K562 (cell line): ENCODE measurements around the gene DLAT. TPM values are rescaled to one million over a fixed set of nuclear protein-coding genes. Genes with fewer than 3 reads are reported as not detected.
"Not testable (repeated sequence)": the region's sequence is repeated elsewhere in the genome, so short reads cannot be mapped to it uniquely, and the experiment has no call there.

Experiments
- ATAC-seq: fragments of 200-7000 bp; cut with Tn5 transposase; 3 replicates; pipeline ENCODE4 v1.9.1; 2020; ENCODE audit warnings: moderate library complexity
- BruUV-seq: library from RNA; stranded (reverse); fragments of 400-500 nt; replicated peaks from 2 replicates; lab custom pipeline; 2021; lab: Mats Ljungman, UMichigan
- CTCF ChIA-PET: fragments of 300-600 bp; formaldehyde crosslinking; extraction: SDS; loops from one replicate; lab custom pipeline; 2021; ENCODE audit warnings: low intra/inter-chr PET ratio; lab: Yijun Ruan, JAX
- POLR2A ChIA-PET: fragments of 300-600, 350-650 bp; sonication (Branson Sonifier 250); formaldehyde crosslinking; extraction: SDS; loops from one replicate; lab custom pipeline; 2021; ENCODE audit warnings: antibody characterized with exemption, inconsistent platforms; lab: Yijun Ruan, JAX
- DNase-seq, 4 experiments: peaks; one replicate each; pipeline versions ENCODE4 v3.0.0 to v3.0.0-alpha.2; 2011 to 2018; ENCODE audit warnings: low spot score in 3 of 4, mixed read lengths in 3 of 4; ENCODE audit errors: extremely low read depth in 1 of 4
- FAIRE-seq: peaks from 2 replicates; lab custom pipeline; 2011; peaks lifted over from hg19 to GRCh38; lab: Jason Lieb, UNC
- H2AFZ ChIP-seq: 2 replicates; pipeline ENCODE4 v1.6.0; 2011; ENCODE audit warnings: low read depth, low read length, control low read depth, inconsistent platforms
- H3K27ac ChIP-seq: fragments of 200-600 bp; 3 replicates; pipeline ENCODE4 v1.8.0; 2011; ENCODE audit warnings: low read depth, mild to moderate bottlenecking, control low read depth, inconsistent platforms, low read length, moderate library complexity, mixed read lengths; ENCODE audit errors: extremely low read depth
- H3K27me3 ChIP-seq, 2 experiments: fragments of 300-600 bp in 1 of 2; 2 replicates in 1 of 2; 3 replicates in 1 of 2; pipeline versions ENCODE4 v1.6.0 to v1.8.0; 2011; ENCODE audit warnings: inconsistent platforms in 2 of 2, low read length in 2 of 2, mild to moderate bottlenecking in 1 of 2, mixed read lengths in 1 of 2, moderate library complexity in 1 of 2; ENCODE audit not compliant: control insufficient read depth in 2 of 2, insufficient read depth in 2 of 2
- H3K36me3 ChIP-seq: fragments of 300-600 bp; 3 replicates; pipeline ENCODE4 v1.8.0; 2011; ENCODE audit warnings: mild to moderate bottlenecking, low read length, inconsistent platforms; ENCODE audit not compliant: control insufficient read depth, insufficient read depth
- H3K4me1 ChIP-seq, 2 experiments: fragments of 200-600 bp in 1 of 2; replicated peaks in 1 of 2; 2 replicates in 1 of 2; 3 replicates in 1 of 2; pipeline versions ENCODE4 v1.5.1 to v1.8.0; 2011; ENCODE audit warnings: inconsistent platforms in 2 of 2, low read length in 2 of 2, mild to moderate bottlenecking in 1 of 2, mixed read lengths in 1 of 2, moderate library complexity in 1 of 2; ENCODE audit not compliant: control insufficient read depth in 2 of 2, insufficient read depth in 2 of 2
- H3K4me2 ChIP-seq: 2 replicates; pipeline ENCODE4 v1.6.1; 2011; ENCODE audit warnings: low read length, control low read depth, inconsistent platforms, mixed read lengths; ENCODE audit not compliant: insufficient read depth
- H3K4me3 ChIP-seq: fragments of 200-600 bp; sonication (generic), shearing (Covaris generic); 2 replicates; pipeline ENCODE4 v1.5.1; 2016; ENCODE audit warnings: control low read depth, inconsistent platforms
- H3K79me2 ChIP-seq: fragments of 200-600 bp; 3 replicates; pipeline ENCODE4 v1.8.0; 2011; ENCODE audit warnings: low read length, inconsistent platforms; ENCODE audit not compliant: control insufficient read depth, insufficient read depth
- H3K9ac ChIP-seq, 2 experiments: 2 replicates each; pipeline versions ENCODE4 v1.6.0 to v1.6.1; 2011; ENCODE audit warnings: low read depth in 2 of 2, low read length in 2 of 2, control low read depth in 1 of 2, inconsistent platforms in 1 of 2, mild to moderate bottlenecking in 1 of 2, mixed read lengths in 1 of 2; ENCODE audit not compliant: insufficient read depth in 1 of 2
- H3K9me1 ChIP-seq: one replicate; pipeline ENCODE4 v1.6.0; 2011; ENCODE audit warnings: inconsistent platforms, mild to moderate bottlenecking, low read length, moderate library complexity; ENCODE audit not compliant: control insufficient read depth, insufficient read depth
- H3K9me3 ChIP-seq: replicated peaks from 2 replicates; pipeline ENCODE4 v1.5.1; 2011; ENCODE audit warnings: low read depth, low read length, inconsistent platforms; ENCODE audit not compliant: control insufficient read depth, insufficient read depth
- H4K20me1 ChIP-seq: replicated peaks from 2 replicates; pipeline ENCODE4 v1.6.1; 2011; ENCODE audit warnings: low read length, inconsistent platforms, mixed read lengths; ENCODE audit not compliant: control insufficient read depth, insufficient read depth
- MCM3 ChIP-seq: fragments of 450-650 bp; IDR thresholded peaks from 2 replicates; pipeline ENCODE4 v1.6.1; 2016
- POLR2AphosphoS5 ChIP-seq: IDR thresholded peaks from 2 replicates; pipeline ENCODE4 v1.6.1; 2011; ENCODE audit warnings: mild to moderate bottlenecking, low read depth, low read length, moderate library complexity; ENCODE audit not compliant: control insufficient read depth, insufficient read depth
- PPARD ChIP-seq: fragments of 250-450 bp; sonication (Bioruptor Pico); IDR thresholded peaks from 2 replicates; pipeline ENCODE4 v1.8.0; 2022; ENCODE audit warnings: inconsistent platforms, mild to moderate bottlenecking, moderate library complexity
- RBM39 ChIP-seq: fragments of 200-400 bp; formaldehyde crosslinking; optimal IDR thresholded peaks from 2 replicates; pipeline ENCODE3; 2018; ENCODE audit warnings: low read depth, low read length
- REST ChIP-seq, 2 experiments: fragments of 450-650 bp; formaldehyde crosslinking in 1 of 2; IDR thresholded peaks; 2 replicates each; pipeline versions ENCODE4 v1.4.0 to v1.6.1; 2014 to 2020; ENCODE audit warnings: mild to moderate bottlenecking in 2 of 2, borderline replicate concordance in 1 of 2, low read depth in 1 of 2
- SMARCA5 ChIP-seq: fragments of 450-650 bp; IDR thresholded peaks from 2 replicates; pipeline ENCODE4 v1.6.1; 2016
- SREBF1 ChIP-seq: fragments of 150-350 bp; IDR thresholded peaks from 2 replicates; pipeline ENCODE4 v1.6.1; 2014; ENCODE audit warnings: antibody characterized with exemption, low read depth, low read length, borderline replicate concordance
- ZNF609 ChIP-seq: sonication (generic); formaldehyde crosslinking; IDR thresholded peaks from 2 replicates; pipeline ENCODE4 v1.8.1; 2023; ENCODE audit warnings: missing genetic modification reagents, mild to moderate bottlenecking, borderline replicate concordance
- WGBS: fragments of 100-300 bp; shearing (Covaris generic); methylation state at CpG from one replicate; pipeline ENCODE4 v1.1.6; 2016; ENCODE audit warnings: low coverage, mixed read lengths; ENCODE audit not compliant: insufficient coverage; ENCODE audit errors: missing lambda C conversion rate; 5-methylcytosine and 5-hydroxymethylcytosine counted together
- in situ Hi-C: fragments of 300-500 bp; cut with MboI; formaldehyde crosslinking; loops from 4 replicates; pipeline ENCODE4 v1.15.0; 2018; ENCODE audit warnings: inconsistent platforms, mixed read lengths
- intact Hi-C: fragments of 100-400 bp; cut with micrococcal nuclease; formaldehyde crosslinking; loops from 2 replicates; pipeline ENCODE4 v1.14.2; 2022
- polyA plus RNA-seq, 8 experiments: library from polyadenylated mRNA; depleted of rRNA in 4 of 8; stranded (reverse) in 5 of 8; unstranded in 3 of 8; fragments of >200 nt; fragmentation: Nextera tagmentation in 2 of 8; fragmentation: Illumina TruSeq in 1 of 8; extraction: Ambion mirVana in 2 of 8; extraction: Trizol in 1 of 8; gene quantifications; 2 replicates each; pipeline versions ENCODE4 v1.2.1 to v1.2.3, GENCODE V29; 2011 to 2014; ENCODE audit warnings: inconsistent platforms in 1 of 8, missing spikeins in 1 of 8
- total RNA-seq, 7 experiments: library from RNA; depleted of rRNA in 6 of 7; stranded (reverse); fragments of >200 nt in 6 of 7; fragmentation: Illumina TruSeq in 2 of 7; extraction: Trizol in 2 of 7; gene quantifications; 2 replicates each; pipeline versions ENCODE4 v1.2.1 to v1.2.3, GENCODE V29; 2011 to 2021; ENCODE audit warnings: low replicate concordance in 1 of 7

The DLAT gene
- total and polyA plus RNA-seq, 9 of the 15 experiments (the other 6 are each of a cell fraction or from before 2014, with no cell fraction given) = 41.7 to 152 (median 105) TPM

- TF ChIP-seq REST (IDR thresholded peaks at IDR 0.05; ENCODE audit: borderline replicate concordance) (no peak), REST (CRISPR knock-in tag; IDR thresholded peaks at IDR 0.05; ENCODE audit: low read depth) (no peak), ZNF609 (CRISPR knock-in tag) (no peak), SMARCA5 (no peak), MCM3 (no peak), POLR2AphosphoS5 (no peak), PPARD (no peak), SREBF1 (no peak), RBM39 (no peak)
Observed at GRCh38 chr11:112005422-112006094, 19.6 kb upstream of the DLAT start (continued).

GRCh38 chr11:112006095-112006441 is 19.1 kb upstream of the DLAT start:
- H3K9me3 ChIP-seq, H2AFZ ChIP-seq, DNase-seq, H3K4me1 ChIP-seq, H3K9ac ChIP-seq, H3K36me3 ChIP-seq, H3K9me1 ChIP-seq, ATAC-seq, H3K4me2 ChIP-seq, H4K20me1 ChIP-seq, BruUV-seq, H3K4me3 ChIP-seq, H3K27me3 ChIP-seq, FAIRE-seq, CTCF ChIA-PET, POLR2A ChIA-PET, in situ Hi-C loops, H3K79me2 ChIP-seq, H3K27ac ChIP-seq, intact Hi-C loops: not testable (repeated sequence)
- 76% methylated on average over 4 of the region's 4 CpGs for WGBS
